Esophagus squamous epithelium (tissue), 4 donors: ENCODE data around the gene STON2.

Experiments used
- POLR2A ChIP-seq, 4 donors: fragments of 450-650 bp; IDR thresholded peaks; one replicate each; pipeline ENCODE4 v1.6.1; 2017; ENCODE audit warnings: antibody characterized with exemption in 4 of 4, mild to moderate bottlenecking in 4 of 4, moderate library complexity in 3 of 4
- TF ChIP-seq, protein P1 (sequence below), 6 experiments: fragments of 450-650 bp in 4 of 6; fragments of 200-600 bp in 2 of 6; sonication (generic) in 2 of 6; IDR thresholded peaks; one replicate each; pipeline ENCODE4 v1.5.1; 2016 to 2019; ENCODE audit warnings: antibody characterized with exemption in 6 of 6, mild to moderate bottlenecking in 4 of 6, moderate library complexity in 4 of 6

DNA sequence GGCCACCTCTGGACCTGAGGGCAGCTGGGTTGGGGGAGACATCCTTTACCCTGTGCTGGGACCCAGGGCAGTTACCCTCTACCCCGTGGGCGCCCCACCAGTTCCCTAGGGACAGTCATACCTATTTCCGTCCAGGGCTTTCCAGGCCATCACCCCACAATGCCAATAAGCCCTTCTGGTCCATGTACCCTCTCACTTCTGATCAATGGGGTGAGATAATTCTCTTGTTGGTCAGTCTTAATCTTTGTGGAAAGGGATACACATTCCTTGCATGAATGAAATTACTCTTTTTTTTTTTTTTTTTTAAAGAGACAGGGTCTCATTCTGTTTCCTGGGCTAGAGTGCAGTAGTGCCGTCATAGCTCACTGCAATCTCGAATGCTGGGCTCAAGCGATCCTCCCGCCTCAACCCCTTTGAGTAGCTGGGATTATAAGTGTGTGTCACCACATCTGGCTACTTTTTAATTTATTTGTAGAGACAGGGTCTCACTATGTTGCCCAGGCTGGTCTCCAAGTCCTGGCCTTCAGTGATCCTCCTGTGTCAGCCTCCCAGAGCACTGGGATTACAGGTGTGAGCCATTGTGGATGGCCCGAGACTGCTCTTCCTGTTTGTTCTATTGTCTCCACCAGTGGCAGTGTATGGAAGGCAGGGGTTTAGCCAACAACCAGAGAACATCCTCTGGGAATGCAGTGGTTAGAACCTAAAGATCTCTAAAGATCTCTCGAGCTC lies 46.3 kb upstream of the STON2 start:
- TF ChIP-seq, protein P1, sequence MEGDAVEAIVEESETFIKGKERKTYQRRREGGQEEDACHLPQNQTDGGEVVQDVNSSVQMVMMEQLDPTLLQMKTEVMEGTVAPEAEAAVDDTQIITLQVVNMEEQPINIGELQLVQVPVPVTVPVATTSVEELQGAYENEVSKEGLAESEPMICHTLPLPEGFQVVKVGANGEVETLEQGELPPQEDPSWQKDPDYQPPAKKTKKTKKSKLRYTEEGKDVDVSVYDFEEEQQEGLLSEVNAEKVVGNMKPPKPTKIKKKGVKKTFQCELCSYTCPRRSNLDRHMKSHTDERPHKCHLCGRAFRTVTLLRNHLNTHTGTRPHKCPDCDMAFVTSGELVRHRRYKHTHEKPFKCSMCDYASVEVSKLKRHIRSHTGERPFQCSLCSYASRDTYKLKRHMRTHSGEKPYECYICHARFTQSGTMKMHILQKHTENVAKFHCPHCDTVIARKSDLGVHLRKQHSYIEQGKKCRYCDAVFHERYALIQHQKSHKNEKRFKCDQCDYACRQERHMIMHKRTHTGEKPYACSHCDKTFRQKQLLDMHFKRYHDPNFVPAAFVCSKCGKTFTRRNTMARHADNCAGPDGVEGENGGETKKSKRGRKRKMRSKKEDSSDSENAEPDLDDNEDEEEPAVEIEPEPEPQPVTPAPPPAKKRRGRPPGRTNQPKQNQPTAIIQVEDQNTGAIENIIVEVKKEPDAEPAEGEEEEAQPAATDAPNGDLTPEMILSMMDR (IDR thresholded peaks at IDR 0.05) = no peak
- no peak for TF ChIP-seq POLR2A (IDR thresholded peaks at IDR 0.05)
